NCI-H128 (cell line): ENCODE data around the gene PAFAH1B1.

Experiments
- DNase-seq: peaks from one replicate; lab custom pipeline; 2025; ENCODE audit not compliant: unreplicated experiment; lab: John Stamatoyannopoulos, UW

The PAFAH1B1 gene

DNA sequence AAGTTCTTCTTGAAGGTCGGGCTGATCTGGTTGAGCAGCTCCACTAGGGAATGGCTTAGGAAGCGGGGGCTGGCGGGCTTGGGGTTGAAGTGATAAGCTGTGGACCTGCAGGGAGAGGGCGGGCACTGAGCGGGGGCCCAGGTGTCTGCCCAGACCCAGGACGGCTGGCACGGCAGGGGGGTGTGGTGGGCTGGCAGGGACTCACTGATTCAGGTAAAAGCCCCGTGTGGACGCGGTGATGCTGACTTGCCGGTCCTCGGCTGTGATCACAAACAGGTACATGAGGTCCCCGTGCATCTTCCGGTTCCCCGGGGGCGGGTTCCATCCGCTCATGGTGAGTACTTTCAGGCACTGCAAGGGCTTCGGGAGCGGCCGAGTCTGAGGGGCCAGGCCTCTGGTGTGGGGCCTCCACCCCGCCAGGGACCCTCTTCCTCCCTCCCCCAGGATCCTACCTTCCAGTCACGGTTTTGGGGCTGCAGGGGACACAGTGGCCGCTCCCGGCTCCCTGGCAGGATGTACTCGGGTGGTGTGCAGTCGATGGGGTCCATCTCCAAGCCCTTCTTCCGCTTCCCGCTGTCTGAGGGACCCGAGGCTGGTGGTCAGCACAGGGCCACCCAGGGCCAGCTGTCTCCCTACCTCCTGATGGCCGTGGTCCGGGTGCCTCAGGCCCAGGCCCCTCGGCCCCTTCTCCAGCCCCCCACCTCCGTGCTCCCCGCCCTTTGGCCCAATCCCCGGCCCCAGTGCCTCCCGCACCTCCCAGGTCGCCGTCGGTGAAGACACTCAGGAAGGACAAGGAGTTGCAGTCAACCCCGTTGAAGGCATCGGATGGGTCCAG, 107.9 kb downstream of the PAFAH1B1 start:
- no peak for DNase-seq

DNA sequence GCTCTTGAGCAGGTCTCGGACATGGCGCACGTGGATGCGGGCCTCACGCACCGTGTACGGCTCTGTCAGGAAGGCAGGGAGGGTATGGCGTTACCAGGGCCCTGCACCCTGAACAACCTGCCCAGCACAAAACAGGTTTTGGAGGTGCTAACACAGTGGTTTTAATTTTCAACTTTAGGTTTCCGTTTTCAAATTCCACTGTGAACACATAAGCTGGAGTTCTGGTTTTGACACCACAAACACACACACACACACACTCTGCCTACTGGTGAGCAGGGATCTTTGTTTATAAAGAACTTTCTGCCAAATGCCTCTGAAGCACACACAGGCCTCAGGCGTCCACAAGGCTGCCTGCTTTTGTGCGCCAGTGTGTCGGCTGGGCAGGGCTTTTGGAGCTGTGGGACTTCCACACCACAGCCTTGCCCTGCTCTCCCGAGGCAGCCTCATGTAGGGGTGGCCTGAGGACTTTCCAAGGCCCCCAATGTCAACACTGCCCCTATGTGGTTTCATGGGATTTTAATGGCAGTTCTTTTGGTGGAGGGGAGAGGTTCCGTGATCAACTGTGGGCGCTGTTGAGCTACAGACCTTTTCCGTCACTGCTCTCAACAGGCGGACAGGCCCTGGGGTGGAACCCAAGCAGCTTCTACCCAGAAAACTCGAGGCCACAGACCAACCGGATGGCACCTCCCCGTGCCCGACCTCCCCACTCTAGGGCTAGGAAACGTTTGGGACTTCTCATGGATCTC, 108.7 kb downstream of the PAFAH1B1 start:
- no peak for DNase-seq

DNA sequence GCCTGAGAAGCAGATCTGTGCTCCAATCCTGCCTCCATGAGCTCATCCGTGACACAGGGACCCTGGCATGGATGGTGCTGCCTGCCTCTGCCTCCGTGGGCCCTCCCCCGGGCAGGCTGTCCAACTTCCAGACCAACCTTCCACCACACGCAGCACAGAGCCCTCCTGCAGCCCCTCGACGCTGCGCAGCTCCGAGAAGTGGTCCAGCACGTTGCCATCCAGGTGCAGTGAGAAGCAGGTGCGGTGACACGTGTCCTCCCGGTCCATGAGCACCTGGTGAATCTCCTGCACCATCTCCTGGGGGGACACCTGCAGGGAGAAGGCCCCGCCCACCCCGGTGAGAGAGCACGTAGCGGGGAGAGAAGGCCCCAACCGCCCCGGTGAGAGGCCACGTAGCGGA, 109.7 kb downstream of the PAFAH1B1 start:
- no peak for DNase-seq

DNA sequence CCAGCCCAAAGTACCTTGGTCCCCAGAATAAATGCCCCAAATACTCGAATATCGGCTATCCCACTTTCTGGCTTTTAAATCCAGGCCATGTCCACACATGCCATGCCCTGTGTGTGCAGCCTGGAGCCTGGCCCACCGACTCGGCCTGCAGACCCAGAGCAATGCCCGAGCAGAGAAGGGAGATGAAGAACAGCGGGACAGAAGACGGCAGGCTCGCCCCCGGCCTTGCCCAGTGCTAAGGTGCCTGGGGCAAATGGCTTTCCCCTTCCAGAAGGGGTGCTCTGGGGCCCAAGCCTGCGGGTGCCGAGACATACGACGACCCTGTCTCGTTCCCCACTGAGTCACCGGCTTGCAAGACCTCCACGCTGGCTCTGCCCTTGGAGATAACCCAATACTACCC, 110.2 kb downstream of the PAFAH1B1 start:
- DNase-seq = no peak

DNA sequence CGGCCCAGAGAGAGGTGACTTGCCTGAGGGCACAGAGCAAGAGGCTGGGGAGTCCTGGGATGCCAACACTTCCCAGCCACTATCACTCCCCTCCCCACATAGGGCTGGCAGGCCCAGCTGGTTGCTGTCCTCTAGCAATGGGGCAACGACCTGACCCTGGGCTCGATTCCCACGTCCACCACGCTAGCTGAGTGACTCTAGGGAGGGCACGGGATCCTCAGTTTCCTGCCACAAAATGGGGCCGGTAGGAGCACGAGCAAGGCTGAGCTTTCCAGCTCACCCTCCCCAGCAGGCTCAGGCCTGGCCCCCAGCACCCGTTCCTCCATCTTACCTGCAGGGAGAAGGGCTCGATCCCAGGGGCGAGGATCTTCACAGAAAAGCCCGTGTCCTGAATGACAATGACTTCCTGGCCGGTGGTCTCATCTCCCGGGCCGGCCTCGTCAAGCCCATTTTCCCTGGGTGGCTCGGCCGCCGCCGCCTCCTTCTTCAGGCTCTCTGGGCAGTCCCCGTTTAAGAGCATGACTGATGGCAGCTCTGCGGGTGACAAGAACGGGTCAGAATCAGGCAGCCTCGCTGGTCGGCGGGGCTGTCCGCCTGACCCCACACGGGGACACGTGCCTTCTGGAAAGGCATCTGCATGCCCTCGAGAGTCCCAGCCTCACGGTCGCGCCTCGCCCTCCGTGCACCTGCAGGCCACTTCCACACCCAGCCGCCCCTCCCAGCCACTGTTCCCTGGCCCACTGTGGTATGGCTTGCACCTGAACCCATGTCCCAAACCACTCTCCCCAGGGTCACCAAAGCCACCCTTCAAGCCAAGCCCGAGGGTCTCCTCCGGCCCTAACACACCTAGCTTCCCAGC, 110.8 kb downstream of the PAFAH1B1 start:
- DNase-seq = no peak

DNA sequence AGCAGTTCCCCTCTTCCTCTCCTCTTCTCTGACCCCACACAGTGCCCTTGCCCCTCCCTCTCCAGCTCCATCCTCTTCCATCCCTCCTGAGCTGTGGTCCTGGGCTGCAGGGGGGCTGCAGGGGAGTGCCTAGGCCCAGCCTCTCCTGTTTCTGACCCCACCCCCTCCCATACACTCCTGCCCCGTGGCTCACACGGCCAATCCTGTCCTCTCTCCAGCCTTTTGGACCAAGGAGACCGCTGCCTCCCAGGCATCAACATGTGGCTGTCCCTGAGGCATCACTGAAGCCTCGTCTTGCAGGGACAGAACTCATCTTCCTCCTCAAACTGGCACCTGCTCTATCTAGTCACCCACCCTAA, 111.4 kb downstream of the PAFAH1B1 start:
- no peak for DNase-seq

DNA sequence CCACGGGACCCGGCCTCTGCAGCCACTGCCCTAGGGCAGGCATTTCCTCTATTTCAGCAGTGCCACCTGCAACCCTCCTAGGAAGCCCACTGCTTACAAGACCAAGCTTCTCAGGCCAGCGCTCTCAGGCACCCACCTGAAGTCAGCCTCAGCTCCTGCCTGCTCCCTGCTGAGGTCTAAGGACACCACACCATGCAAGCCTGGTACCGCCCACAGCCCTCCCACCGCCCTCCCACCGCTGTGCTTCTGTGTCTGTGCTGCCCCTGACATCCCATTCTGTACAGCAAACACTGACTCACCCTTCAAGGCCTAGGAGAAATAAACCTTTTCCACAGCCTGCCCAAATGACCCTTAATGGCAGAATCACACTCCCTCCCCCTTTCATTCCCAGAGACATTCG, 111.8 kb downstream of the PAFAH1B1 start:
- no peak for DNase-seq

DNA sequence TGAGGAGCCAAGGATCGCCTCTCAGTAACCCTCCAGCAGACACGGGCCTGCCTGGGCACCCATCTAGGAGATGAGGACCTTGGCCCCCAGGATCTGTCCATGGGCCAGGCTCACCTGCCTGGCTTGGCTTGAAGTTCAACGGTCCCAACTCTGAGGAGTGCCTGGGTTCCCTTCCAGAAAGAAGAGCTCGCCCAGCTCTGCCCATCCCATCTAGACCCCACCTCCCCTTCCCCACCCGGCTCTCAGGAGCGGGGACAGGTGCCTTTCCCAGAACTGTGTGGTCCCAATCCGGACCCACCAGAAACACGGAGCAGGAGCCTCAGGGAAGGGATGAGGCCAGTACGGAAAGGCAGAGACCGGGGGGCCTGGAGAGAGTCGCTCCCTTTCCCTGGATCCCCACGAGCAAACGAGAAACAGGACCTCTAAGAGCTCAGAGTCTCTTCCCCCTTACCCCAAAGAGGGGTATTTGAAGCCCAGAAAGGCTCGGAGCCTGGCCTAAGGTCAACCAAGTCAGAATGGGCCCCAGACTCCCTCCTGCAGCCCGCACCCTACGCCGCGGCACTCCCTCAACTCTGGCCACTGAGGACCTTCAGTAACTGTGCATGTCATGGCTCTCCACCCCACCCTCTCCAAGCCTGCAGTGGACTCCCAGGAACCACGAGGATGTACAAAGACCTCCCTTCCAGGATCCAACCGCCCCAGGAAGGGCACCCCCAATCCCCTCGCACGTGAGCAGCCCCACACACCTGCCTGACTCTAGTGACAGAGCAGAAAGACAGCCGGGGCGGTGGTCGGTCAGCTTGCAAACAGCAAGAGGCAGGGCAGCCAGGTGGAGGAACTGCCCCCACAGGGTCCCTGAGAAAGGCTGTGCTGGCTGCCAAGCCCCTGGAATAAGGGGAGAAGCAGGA, 112.7 kb downstream of the PAFAH1B1 start:
- DNase-seq = no peak

DNA sequence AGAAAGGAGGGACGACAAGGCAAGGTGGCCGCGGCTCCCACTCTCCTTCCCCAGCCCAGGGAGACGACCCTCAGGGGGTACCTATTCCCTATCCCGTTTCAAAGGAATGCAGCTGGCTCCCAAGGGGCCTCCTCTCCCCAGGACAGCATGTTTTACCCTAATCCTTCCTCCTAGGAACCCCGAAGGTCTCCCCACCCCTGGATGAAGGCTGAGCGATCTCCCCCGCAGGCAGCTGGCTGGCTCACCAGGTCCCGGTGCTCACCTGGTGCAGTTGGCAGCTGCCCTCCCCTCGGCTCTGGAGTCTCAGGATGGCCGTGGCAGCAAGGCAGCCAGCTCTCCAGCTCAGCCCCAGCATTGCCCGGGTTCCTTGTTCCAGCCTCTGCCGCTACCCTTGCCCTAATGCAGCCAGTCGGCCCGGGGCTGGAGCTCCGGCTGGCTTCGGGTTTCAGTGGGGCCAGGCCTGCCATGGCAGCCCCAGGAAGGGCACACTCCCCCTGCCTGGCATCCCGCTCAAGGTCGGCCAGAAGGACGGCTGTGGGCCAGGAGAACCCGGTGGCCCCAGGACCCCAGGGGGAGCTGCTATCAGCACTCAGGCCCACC, 113.6 kb downstream of the PAFAH1B1 start:
- DNase-seq = no peak

DNA sequence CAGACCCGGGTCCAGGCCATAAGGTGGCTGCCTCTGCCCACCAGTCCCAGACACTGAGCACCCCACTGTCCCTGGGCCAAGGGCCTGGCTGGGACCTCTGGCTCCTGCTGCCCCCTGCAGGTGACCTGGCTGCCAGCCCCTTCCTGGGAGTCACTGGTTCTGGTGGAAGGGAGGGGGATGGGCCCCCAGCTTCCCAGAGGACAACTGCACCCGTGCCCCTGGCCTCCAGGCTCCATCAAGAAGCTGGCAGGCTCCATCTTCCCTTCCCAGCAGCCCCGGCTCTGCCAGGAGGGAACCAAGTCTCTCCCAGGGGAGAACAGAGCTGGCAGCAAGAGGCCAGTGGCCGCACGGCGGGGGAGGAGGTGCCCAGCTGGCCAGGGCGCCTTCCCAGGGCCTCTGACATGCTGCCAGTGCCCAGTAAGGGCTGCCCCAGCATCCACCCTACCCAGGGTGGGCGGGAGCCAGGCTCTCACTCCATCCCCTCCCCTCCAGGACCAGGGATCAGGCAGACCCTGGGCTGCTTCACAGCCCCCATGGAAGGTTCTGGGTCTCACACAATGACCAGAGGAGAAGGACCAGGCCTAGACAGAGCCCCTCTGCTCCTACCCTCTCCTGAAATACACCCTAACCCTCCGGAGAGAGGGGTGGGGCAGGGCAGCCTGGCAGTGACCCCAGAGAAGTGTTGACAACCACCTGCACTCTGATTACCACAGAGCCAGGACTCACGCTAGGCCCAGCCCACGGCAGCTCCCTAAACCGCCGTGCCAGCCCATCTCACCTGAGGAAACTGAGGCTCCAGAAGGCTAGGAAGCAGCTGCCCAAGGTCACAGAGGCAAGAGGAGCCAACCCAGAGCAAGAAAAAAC, 114.5 kb downstream of the PAFAH1B1 start:
- DNase-seq = no peak

DNA sequence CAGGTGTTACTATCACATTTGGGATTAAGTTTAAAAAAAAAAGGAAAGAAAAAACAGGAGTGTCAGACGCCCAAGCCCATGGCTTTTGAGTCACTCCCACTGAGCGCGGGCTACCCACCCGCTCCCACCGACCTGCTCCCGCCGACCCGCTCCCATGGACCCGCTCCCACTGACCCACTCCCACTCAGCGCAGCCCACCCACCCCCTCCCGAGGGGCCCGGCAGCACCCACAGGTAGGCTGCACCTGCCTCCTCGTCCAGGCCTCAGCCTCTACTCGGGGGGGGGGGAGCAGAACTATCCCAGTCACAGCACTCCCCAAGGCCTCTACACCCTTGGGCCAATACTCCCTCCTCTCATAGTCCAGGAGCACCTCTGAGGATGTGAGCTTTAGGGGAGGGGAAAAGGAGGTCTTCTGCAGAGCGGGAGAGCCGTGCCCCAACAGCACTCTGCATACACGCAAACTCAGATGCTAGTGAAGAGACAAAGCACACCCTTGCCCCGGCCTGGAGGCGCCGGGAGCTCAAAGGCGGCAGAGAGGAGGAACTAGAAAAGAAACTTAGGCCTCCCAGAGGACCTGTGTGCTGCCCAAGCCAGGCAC, 115.2 kb downstream of the PAFAH1B1 start:
- no peak for DNase-seq

DNA sequence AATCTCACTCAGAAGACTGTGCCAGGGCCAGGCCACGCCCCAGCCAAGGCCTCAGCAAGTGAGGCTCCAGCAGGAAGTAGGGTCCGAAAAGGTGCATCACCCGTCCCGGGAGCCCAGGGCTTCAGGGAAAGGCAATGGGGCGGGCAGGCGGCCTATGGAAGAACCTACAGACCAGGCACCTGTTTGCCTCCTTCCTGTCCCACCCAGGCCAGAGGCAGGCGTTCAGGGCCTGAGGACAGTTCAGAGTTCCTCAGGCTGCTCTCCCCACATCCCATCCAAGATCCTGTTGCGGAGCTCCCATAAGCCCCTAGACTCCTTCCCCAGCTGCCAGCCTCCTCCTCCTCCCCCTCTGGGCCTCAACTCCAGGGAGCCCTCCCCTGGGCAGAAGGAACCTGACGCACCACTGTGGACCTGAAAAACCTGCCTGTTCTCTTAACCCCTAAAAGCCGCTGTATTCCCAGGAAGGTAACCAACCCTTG, 115.8 kb downstream of the PAFAH1B1 start:
- DNase-seq = no peak

DNA sequence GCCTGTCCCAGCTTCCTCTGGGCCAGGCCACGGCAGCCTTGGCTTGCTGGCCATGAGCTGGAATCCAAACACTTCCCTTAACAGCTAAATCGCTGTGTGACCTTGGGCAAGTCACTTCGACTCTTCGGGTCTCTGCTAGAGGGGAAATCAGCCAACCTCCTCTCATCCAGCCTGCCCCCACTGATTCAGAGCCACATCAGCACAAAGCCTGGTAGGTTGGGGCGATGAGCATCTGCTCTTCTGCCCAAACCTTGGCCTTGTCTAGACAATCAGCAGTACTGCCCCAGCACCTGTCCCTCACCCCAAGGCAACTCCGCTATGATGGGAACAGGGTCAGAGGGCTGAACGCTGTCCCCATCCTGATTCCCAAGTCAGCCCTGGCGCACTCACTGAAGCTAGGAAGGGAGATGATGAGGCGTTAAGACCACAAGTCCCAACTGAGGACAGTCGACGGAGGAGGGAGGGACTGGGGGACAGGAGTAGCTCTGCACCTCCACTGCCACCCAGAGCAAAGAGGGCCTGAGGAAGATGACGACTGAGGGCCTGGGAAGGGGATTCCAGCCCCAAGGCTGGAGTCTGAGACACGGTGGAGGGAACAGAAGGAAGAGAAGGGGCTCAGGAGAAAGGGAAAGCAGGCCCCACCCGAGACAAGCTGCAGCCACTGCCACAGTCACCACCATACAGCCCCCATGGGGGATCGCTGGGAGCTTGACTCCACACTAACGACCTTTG, 116.8 kb downstream of the PAFAH1B1 start:
- no peak for DNase-seq

DNA sequence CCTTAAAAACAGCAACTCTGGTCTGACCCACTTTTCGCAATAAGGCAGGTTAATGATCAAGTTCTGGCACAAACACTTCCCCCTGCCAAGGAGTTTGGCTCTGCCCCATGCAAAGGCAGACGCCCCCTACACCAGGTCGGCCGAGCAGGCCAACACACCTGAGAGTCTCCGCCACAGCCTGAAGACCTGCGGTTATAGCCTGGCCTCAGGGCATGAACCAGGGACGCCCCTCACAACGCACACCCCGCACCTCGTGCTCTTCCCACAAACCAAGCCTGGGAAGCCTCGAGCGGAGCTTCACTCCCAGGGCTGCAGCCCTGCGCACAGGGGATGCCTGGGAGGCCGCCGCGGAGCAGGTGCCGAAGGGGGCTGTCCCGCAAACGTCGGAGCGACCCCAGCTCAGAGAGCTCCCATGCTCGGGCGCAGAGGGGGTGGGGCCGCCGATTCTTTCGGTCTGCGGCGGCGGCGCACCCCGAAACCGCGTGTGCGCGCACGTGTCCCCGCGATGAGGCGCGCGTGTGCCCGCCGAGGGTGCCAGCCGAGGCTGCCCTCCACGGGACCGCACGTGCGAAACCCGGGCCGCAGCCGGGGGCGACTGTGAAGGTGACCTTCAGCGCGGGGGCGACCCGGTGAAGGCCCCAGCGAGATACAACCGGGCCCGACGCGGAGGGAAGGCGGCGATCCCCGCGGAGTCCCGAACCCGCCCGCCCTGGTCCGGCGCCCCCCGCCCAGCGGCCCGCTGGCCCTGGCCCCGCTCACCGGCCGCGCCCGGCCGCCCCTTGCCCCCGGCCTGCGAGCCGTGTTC, 117.6 kb downstream of the PAFAH1B1 start:
- DNase-seq = no peak

DNA sequence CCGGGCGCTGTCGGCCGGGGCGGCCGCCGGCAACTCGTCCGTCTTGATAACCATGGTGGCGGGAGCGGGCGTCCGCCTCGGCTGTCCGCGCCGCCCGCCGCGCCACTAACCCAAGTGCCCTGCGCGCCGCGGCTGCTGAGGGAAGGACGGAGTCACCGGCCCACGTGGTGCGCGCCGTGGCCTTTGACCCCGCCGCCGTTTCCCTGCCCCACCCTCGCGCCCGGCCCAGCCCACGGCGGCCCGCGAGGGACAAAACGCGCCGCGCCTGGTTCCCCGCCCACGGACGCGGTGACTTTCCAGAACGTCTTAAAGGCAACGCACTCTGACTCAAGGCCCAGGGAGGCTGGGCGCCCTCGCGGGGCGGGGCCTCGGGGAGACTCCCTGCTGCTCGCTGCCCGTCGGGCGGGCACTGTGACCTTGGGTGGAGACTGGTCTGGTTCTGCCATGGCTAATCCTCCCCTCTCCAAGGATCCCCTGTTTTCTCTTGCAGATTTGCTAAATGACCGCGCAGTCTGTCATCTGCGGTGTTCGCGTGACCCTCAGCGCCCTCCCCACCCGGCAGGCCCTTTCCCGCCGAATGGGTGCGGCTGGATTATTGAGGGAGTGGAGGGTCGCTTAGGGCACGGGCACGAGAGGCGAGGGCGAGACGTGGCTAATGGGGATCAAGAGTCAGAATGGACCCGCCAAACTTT, 118.3 kb downstream of the PAFAH1B1 start, which contains the start of gene CLUH:
CLUH (minus strand) TSS at position 157 of the 692 bp plus-strand sequence; CDS start at position 54, 103 bp downstream.
- DNase-seq = peak; percentile 77

DNA sequence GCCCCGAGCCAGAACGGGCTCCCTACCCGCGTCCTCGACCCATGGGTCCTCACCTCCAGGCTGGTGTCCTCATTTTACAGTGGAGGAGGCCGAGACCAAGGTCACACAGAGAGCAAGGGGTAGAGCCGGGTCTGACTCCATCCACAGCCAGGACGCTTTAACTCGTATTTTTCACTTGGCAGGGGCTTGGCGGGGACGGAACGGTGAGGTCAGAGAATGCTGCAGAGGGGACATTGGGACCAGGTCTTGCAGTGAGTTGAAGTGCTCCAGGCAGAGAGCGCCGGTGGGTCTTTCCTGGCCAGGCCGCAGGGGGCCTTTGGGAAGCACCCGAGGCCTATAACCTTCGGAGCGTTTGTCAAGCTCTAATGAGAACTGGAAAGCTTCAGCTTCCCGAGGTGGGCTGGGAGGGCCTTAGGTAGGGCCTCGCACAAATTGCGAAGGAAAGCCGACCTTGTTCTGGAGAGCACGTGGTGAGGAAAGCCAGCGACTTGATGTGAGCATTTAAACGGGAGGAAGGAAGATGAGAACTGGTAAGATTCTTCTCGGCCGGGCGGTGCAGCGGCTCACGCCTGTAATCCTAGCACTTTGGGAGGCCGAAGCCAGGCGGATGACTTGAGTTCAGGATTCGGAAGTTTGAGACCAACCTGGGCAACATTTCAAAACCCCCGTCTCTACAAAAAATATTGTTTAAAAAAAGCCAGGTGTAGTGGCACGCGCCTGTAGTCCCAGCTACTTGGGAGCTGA, 119.0 kb downstream of the PAFAH1B1 start:
- no peak for DNase-seq
